Raji (cell line): ENCODE results near the gene SORD.

ENCODE experiments used
- POLR2A ChIP-seq: IDR thresholded peaks from 2 replicates; pipeline ENCODE4 v1.6.1; 2011; ENCODE audit warnings: low read depth, low read length, control low read depth; ENCODE audit not compliant: insufficient read depth

The SORD gene

GRCh38 chr15:45117308-45118130 is 94.5 kb downstream of the SORD start:
- TF ChIP-seq POLR2A: no peak

GRCh38 chr15:45118131-45118588 is 95.2 kb downstream of the SORD start:
- TF ChIP-seq POLR2A: no peak

- no peak for TF ChIP-seq POLR2A
Measured at GRCh38 chr15:45118996-45119395, 96.0 kb downstream of the SORD start.

- no peak for TF ChIP-seq POLR2A
Measured at GRCh38 chr15:45120081-45120972, 97.3 kb downstream of the SORD start.

- TF ChIP-seq POLR2A: no peak
Measured at GRCh38 chr15:45121020-45121419, 98.0 kb downstream of the SORD start.

- TF ChIP-seq POLR2A: no peak
Measured at GRCh38 chr15:45121706-45122417, 98.9 kb downstream of the SORD start.

- no peak for TF ChIP-seq POLR2A
Measured at GRCh38 chr15:45122719-45123118, 99.7 kb downstream of the SORD start.

GRCh38 chr15:45123397-45123796 is 100.4 kb downstream of the SORD start:
- TF ChIP-seq POLR2A: no peak

GRCh38 chr15:45126535-45127158 is 103.7 kb downstream of the SORD start:
- TF ChIP-seq POLR2A: no peak
